Activated T-cell treated with anti-CD3 and anti-CD28 coated beads, Interleukin-2, amount 50 U/mL, for 4 hours (primary cell): Measurements from ENCODE around the gene THRA. TPM values are rescaled to one million over a fixed set of nuclear protein-coding genes. Genes with fewer than 3 reads are reported as not detected.

Experiments
- ATAC-seq, 2 donors: fragments of 200-7000 bp; cut with Tn5 transposase; one replicate each; pipeline ENCODE4 v1.10.0; 2021
- DNase-seq: peaks from one replicate; pipeline ENCODE4 v3.0.0-alpha.2; 2020
- H3K27me3 Mint-ChIP-seq: one replicate; pipeline ENCODE4 v1.8.0; 2021; ENCODE audit warnings: low read depth, mixed read lengths
- H3K36me3 Mint-ChIP-seq: one replicate; pipeline ENCODE4 v1.8.0; 2022; ENCODE audit warnings: mixed read lengths; ENCODE audit not compliant: insufficient read depth
- H3K4me1 Mint-ChIP-seq: one replicate; pipeline ENCODE4 v1.8.0; 2021; ENCODE audit warnings: low read depth, mixed read lengths
- H3K4me3 Mint-ChIP-seq: one replicate; pipeline ENCODE4 v1.8.0; 2021; ENCODE audit warnings: mild to moderate bottlenecking, moderate library complexity, mixed read lengths
- H3K9me3 Mint-ChIP-seq: one replicate; pipeline ENCODE4 v1.8.0; 2021; ENCODE audit warnings: mixed read lengths
- total RNA-seq, 3 donors: library from RNA; stranded (reverse); gene quantifications; one replicate each; pipeline ENCODE4 v1.2.1, GENCODE V29; 2021

The THRA gene
- total RNA-seq, 3 donors from 2014 or later = 6.6 to 12.4 (median 10.3) TPM

- Mint-ChIP-seq H3K9me3 (no peaks in the 10 kb centered on the region), H3K4me3 (no peak overlapping the region), H3K36me3 (peaks cover 21% of the 10 kb centered on the region), H3K27me3 (no peaks in the 10 kb centered on the region), H3K4me1 (peaks cover 20% of the 10 kb centered on the region)
- ATAC-seq (no peak), DNase-seq (no peak)
Measured at GRCh38 chr17:40022961-40023541, 39.7 kb upstream of the THRA start.

DNA sequence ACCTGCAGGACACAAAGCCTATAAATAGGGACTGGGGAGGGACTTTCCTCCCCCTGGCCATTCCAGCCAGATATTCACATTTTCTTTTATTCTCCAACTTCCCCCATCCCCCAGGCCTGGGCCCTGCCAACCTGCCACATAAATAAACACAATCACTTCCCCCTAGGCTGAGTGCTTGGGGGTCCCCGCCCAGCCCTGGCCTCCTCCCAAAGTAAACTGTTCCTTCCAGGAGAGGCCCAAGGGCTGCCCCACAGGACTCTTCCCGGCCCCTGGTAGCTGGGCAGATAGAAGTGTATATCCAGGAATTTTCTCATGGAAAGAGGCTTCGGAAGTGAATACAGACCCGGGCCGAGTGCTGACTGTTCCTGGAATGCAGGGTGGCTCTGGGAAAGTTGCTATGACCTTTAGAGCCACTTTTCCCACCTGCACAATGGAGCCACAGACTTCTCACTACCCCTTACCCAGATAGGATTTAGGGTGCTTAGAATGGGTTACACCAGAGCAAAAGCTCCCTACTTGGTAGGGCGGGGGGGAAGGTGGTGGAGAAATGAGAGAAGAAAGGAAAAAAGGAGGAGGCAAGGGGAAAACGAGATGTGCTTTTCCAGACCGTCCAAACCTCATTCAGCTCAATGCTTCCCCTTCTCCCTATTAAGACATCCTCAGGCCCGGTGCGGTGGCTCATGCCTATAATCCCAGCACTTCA, 39.0 kb upstream of the THRA start:
- H3K4me1 Mint-ChIP-seq = peaks cover 20% of the 10 kb centered on the region
- ATAC-seq = no peak
- H3K9me3 Mint-ChIP-seq = no peaks in the 10 kb centered on the region
- DNase-seq = no peak
- no peaks in the 10 kb centered on the region for H3K27me3 Mint-ChIP-seq
- H3K36me3 Mint-ChIP-seq = peaks cover 24% of the 10 kb centered on the region
- H3K4me3 Mint-ChIP-seq = no peak overlapping the region

GRCh38 chr17:40024901-40025300, 37.9 kb upstream of the THRA start:
- Mint-ChIP-seq H3K4me3 (no peak overlapping the region), H3K27me3 (no peaks in the 10 kb centered on the region), H3K36me3 (peaks cover 27% of the 10 kb centered on the region), H3K4me1 (peaks cover 20% of the 10 kb centered on the region), H3K9me3 (no peaks in the 10 kb centered on the region)
- no peak for ATAC-seq
- DNase-seq = no peak

DNA sequence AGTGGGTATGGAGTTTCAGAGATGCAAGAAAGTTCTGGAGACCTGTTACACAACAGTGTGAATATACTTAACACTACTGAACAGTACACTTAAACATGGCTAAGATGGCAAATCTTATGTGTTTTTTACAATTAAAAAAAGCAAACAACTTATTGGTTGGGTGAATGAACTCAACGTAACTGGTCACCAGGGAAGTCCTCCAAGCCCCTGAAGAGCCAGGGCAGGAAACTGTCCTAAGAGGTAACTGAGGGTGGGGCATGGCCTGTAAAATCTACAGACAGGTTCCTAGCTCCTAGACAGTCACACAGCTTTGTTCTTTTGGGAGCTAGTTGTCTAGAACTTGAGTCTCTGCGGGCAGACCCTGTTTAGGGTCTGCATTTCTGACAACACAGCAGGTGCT, 37.2 kb upstream of the THRA start:
- Mint-ChIP-seq H3K36me3 (peaks cover 27% of the 10 kb centered on the region), H3K4me1 (peaks cover 20% of the 10 kb centered on the region), H3K4me3 (no peak overlapping the region), H3K27me3 (no peaks in the 10 kb centered on the region), H3K9me3 (no peaks in the 10 kb centered on the region)
- DNase-seq (no peak), ATAC-seq (no peak)

DNA sequence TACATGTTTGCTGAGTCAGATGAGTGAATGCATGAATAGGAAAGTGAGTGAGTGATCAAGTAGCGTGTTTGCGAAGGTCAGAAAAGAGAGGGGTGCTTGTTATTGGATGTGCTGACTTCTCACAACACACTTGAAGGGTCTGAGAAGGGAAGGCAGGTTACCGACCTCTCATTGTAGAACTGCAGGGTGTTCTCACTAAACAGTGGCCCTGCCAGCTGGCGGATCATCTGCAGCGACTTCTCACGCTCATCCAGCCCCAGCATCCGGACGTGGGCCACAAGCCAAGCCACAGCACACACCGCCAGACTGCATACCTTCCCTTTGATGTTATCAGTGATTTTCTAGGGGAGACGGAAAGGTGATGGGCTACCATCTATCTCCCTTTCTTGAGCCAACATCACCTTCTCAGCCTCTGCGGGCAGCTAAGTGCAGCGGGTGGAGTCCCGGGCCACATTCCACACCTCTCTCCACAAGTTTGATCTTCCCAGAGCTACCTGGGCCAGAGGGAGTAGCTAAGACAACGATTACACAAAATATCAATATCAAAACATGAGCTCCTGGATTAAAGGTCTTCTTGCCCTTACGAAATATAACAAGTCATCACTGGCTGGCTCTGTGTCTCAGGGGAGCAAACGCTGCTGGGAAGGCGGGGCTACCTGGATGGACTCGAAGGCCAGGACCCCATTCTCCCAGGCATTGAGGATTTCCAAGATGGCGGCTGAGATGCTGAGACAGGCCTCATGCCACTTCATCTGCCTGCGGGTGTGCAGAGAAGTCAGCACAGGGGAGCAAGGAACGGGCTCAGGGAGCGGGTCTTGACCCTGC, 36.6 kb upstream of the THRA start:
- peaks cover 20% of the 10 kb centered on the region for H3K4me1 Mint-ChIP-seq
- ATAC-seq (peak; percentile 29 to 39), DNase-seq (peak; percentile 24)
- H3K27me3 Mint-ChIP-seq = no peaks in the 10 kb centered on the region
- peaks cover 32% of the 10 kb centered on the region for H3K36me3 Mint-ChIP-seq
- H3K9me3 Mint-ChIP-seq = no peaks in the 10 kb centered on the region
- no peak overlapping the region for H3K4me3 Mint-ChIP-seq

- peak; percentile 74 for DNase-seq
- H3K4me3 Mint-ChIP-seq = no peak overlapping the region
- no peaks in the 10 kb centered on the region for H3K9me3 Mint-ChIP-seq
- H3K27me3 Mint-ChIP-seq = no peaks in the 10 kb centered on the region
- peaks cover 20% of the 10 kb centered on the region for H3K4me1 Mint-ChIP-seq
- ATAC-seq = peak; percentile 90 to 91
- peaks cover 29% of the 10 kb centered on the region for H3K36me3 Mint-ChIP-seq
Measured at GRCh38 chr17:40026816-40027613, 35.8 kb upstream of the THRA start.

DNA sequence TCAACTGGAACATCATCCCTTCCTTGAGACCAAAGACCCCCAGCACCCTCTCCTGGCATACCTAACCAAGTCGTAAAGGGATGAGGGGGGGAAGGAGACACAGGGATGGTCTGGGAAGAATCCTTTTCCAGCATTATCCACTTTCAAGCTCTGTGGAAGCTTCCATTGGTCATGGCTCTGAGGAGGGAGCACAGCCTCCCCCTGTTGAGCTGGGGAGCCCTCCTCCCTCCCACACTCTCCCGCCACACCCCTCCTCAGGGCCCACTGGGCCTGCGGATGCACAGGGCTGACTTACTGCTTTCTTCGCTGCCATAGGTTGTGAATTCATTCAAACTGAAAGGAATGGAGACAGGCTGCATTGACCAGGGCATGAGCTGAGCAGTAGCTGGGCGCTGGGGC, 35.2 kb upstream of the THRA start:
- H3K4me1 Mint-ChIP-seq = peaks cover 20% of the 10 kb centered on the region
- no peak overlapping the region for H3K4me3 Mint-ChIP-seq
- ATAC-seq (no peak), DNase-seq (no peak)
- peaks cover 31% of the 10 kb centered on the region for H3K36me3 Mint-ChIP-seq
- no peaks in the 10 kb centered on the region for H3K27me3 Mint-ChIP-seq
- H3K9me3 Mint-ChIP-seq = no peaks in the 10 kb centered on the region

DNA sequence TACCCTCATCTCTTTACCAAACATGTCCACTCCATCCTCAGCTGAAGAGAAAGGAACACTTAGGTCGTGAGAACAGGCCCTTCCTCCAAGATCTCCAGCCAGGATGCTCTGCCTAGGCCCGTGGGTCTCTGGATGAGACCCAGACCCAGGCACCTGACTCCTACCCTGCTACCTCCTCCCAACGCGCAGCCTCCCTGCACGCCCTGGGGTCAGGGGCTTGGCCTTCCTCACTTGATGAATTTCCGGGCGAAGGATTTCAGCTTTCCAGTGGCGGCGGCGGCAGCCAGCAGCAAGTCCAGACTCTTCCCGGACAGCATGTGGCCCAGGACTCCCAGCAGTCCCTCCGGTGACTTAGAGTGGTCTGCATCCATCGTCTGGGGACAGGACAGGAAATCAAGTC, 34.2 kb upstream of the THRA start:
- ATAC-seq = no peak
- Mint-ChIP-seq H3K36me3 (peaks cover 32% of the 10 kb centered on the region), H3K4me3 (no peak overlapping the region)

GRCh38 chr17:40031706-40032105, 31.1 kb upstream of the THRA start:
- no peak for DNase-seq
- H3K4me3 Mint-ChIP-seq = no peak overlapping the region
- peaks cover 28% of the 10 kb centered on the region for H3K36me3 Mint-ChIP-seq
- no peaks in the 10 kb centered on the region for H3K9me3 Mint-ChIP-seq
- peaks cover 4% of the 10 kb centered on the region for H3K4me1 Mint-ChIP-seq
- no peaks in the 10 kb centered on the region for H3K27me3 Mint-ChIP-seq
- ATAC-seq = no peak

More for the DNA sequence above, 34.2 kb upstream of the THRA start:
- H3K4me1 Mint-ChIP-seq = peaks cover 20% of the 10 kb centered on the region
- DNase-seq = no peak
- no peaks in the 10 kb centered on the region for H3K27me3 Mint-ChIP-seq
- no peaks in the 10 kb centered on the region for H3K9me3 Mint-ChIP-seq

DNA sequence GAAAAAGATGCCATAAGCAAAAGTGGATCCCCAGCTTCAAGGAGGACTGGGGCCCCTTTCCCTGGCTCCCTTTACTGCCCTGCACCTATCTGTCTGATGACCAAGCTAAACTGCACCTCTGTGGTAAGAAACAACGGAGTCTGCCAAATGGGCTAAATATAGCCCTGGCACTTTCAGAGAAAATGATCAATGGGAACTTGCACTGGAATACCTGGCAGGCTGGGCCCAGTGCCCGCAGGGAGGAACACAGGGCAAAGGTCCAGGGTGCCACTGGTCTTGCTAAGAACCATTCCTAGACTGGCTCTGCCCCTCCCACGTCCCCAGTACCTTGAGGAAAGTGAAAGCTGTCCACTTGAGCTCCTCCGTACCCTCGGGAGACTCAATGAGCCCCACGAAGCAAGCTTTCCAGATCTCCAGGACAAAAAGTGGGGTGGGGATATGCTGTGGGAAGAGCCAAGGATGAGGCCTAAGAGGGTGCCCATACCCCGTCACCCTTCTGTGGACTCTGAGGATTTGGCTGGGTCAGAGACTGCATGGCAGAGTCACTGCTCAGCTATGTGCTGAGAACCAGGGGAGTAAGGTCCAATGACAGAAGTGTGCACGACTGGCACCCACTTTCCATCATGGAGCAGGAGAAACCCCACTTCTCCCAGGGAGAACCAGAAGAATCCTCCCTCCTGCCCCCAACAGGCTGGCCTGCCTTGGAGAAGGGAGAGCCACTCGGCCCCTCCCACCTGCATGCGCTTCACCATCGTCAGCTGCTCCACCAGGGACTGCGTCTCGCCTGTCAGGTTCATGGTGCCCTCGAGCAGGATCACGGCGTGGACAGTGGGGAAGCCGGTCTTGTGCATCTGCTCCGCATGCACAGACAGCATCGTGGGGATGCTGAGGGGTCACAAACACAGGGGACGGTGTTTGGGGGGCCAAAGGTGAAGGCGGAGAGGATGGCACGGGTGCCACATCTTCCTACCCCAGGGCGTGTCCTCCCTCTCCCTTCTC, 30.1 kb upstream of the THRA start:
- H3K27me3 Mint-ChIP-seq = no peaks in the 10 kb centered on the region
- H3K9me3 Mint-ChIP-seq = no peaks in the 10 kb centered on the region
- ATAC-seq (no peak), DNase-seq (no peak)
- H3K4me1 Mint-ChIP-seq = no peaks in the 10 kb centered on the region
- H3K36me3 Mint-ChIP-seq = peaks cover 28% of the 10 kb centered on the region
- no peak overlapping the region for H3K4me3 Mint-ChIP-seq

- no peaks in the 10 kb centered on the region for H3K4me1 Mint-ChIP-seq
- H3K27me3 Mint-ChIP-seq = no peaks in the 10 kb centered on the region
- peaks cover 27% of the 10 kb centered on the region for H3K36me3 Mint-ChIP-seq
- ATAC-seq (no peak), DNase-seq (no peak)
- no peak overlapping the region for H3K4me3 Mint-ChIP-seq
- no peaks in the 10 kb centered on the region for H3K9me3 Mint-ChIP-seq
Measured at GRCh38 chr17:40033339-40033738, 29.4 kb upstream of the THRA start.

DNA sequence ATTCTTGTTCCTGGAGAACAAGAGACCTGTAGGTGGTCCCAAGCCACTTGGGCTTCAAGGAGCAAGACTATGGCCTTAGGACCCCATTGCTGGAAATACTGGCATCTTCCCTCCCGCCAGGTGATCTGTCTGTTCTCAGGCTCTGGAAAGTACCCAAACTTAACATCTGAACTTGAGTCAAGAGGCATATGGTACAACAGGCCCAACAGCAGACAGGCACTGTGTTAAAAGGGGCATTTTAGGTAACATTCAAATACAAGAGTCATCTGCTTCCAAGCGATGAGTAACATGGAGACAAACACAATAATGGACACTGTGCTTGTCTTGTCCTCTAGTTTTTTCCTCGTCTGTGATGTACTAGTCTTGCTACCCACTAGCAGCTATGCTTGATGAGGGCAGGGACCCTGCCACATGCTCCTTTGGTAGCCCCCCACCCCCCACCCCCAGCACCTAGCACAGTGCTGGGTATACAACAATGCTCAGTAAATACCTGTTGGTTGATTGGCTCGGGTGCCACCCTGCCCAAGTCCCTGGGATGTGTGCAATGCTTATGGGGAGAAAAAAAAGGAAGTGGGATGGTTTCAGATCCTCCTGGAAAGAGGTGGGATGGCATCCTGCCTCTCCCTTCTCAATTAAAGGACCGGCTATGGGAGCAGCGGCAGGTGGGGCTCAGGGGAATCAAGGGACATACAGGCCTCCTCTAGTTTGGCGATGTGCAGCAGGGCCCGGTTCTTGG, 28.2 kb upstream of the THRA start:
- Mint-ChIP-seq H3K36me3 (peaks cover 21% of the 10 kb centered on the region), H3K4me1 (no peaks in the 10 kb centered on the region), H3K4me3 (no peak overlapping the region), H3K9me3 (no peaks in the 10 kb centered on the region), H3K27me3 (no peaks in the 10 kb centered on the region)
- ATAC-seq (no peak), DNase-seq (no peak)

DNA sequence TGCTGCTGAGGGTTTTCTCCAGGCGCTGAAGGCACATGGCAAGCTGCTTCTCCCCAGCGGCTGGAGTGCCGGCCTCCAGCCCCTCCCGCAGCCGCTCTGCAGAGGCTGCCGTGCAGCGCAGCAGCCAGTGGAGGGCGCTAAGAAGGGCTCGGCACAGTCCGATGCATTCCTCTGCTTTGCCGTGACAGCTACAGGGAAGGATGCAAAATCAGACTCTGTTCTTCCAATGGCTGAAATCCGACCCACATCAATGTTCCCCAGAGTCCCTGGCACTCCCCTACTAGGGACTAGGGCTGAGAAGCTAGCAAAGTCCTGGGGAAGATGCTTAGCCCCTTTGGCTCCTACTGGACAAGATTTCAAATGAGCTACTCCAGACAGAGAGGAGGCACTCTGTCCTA, 27.6 kb upstream of the THRA start:
- peaks cover 19% of the 10 kb centered on the region for H3K36me3 Mint-ChIP-seq
- no peaks in the 10 kb centered on the region for H3K27me3 Mint-ChIP-seq
- no peaks in the 10 kb centered on the region for H3K9me3 Mint-ChIP-seq
- H3K4me1 Mint-ChIP-seq = no peaks in the 10 kb centered on the region
- ATAC-seq = no peak
- no peak overlapping the region for H3K4me3 Mint-ChIP-seq
- DNase-seq = no peak
